ENCODE results near the gene SNRNP25. TPM values are rescaled to one million over a fixed set of nuclear protein-coding genes. Genes with fewer than 3 reads are reported as not detected.
"Not testable (repeated sequence)": the region's sequence is repeated elsewhere in the genome, so short reads cannot be mapped to it uniquely, and the experiment has no call there.

SNRNP25 gene
- total and polyA plus RNA-seq, 4 donors: 10.3 to 30.9 (median 20.9) TPM

DNA sequence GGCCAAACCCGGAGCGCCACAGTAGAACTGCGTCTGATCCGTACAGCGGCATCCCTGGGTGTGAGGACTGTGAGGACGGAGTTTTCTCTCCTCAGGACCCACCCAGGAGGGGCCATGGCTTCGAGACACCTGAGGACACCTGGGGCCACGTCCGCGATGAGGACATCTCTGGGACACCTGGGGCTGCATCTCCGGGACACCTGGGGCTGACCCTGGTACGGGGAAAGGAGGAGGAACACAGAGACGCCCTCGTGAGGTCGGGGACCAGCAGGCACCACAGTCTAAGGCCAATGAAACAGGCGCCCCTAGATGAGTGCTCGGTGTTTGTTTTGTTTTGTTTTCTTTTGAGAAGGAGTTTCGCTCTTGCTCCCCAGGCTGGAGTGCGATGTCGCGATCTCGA, 29.5 kb upstream of the SNRNP25 start:
- not testable (repeated sequence) for DNase-seq; H3K9ac ChIP-seq (ENCODE audit: insufficient read depth in 1 of 2, low read length in 2 of 2); ATAC-seq (ENCODE audit: insufficient read depth, low FRiP score); H3K4me3 ChIP-seq; H3K4me1 ChIP-seq (ENCODE audit: control insufficient read depth in 5 of 5, insufficient read depth in 5 of 5, low read length in 5 of 5); H3K9me3 ChIP-seq (ENCODE audit: control insufficient read depth in 4 of 4, insufficient read depth in 3 of 4, low read length in 3 of 4); H3K27ac ChIP-seq (ENCODE audit: low read depth in 1 of 2, low read length in 1 of 2); H3K36me3 ChIP-seq (ENCODE audit: control insufficient read depth in 4 of 4, insufficient read depth in 4 of 4, low read length in 4 of 4); H3K27me3 ChIP-seq (ENCODE audit: control insufficient read depth in 3 of 3, insufficient read depth in 3 of 3, low read length in 2 of 3)
- 90 to 94% methylated on average over 12 to 17 of the region's 22 CpGs for WGBS, 2 donors

DNA sequence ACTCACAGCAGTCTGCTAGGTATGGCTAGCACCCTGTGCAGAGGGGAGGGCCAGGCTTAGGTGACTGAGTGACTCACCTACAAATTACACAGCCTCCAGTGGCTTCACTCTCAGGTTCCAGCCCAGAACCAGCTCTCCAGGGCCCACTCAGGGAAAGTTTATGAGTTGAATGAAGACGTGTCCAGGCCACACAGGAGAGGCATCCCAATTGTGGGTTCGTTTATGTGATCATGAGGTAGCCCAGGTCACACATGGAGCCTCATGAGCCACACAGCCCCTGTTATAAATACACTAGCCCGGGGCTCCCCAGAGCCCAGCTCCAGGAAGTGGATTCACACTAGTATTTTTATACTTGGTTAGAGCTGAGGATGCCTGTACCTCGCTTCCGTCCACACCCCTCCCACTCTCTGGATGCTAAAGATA, 27.7 kb upstream of the SNRNP25 start:
- WGBS, 2 donors: 53 to 57% methylated on average over 2 of the region's 5 CpGs
- not testable (repeated sequence) for H3K9me3 ChIP-seq (ENCODE audit: control insufficient read depth in 4 of 4, insufficient read depth in 3 of 4, low read length in 3 of 4); ATAC-seq (ENCODE audit: insufficient read depth, low FRiP score); H3K4me3 ChIP-seq; DNase-seq; H3K4me1 ChIP-seq (ENCODE audit: control insufficient read depth in 5 of 5, insufficient read depth in 5 of 5, low read length in 5 of 5); H3K9ac ChIP-seq (ENCODE audit: insufficient read depth in 1 of 2, low read length in 2 of 2); H3K27me3 ChIP-seq (ENCODE audit: control insufficient read depth in 3 of 3, insufficient read depth in 3 of 3, low read length in 2 of 3); H3K27ac ChIP-seq (ENCODE audit: low read depth in 1 of 2, low read length in 1 of 2); H3K36me3 ChIP-seq (ENCODE audit: control insufficient read depth in 4 of 4, insufficient read depth in 4 of 4, low read length in 4 of 4)

DNA sequence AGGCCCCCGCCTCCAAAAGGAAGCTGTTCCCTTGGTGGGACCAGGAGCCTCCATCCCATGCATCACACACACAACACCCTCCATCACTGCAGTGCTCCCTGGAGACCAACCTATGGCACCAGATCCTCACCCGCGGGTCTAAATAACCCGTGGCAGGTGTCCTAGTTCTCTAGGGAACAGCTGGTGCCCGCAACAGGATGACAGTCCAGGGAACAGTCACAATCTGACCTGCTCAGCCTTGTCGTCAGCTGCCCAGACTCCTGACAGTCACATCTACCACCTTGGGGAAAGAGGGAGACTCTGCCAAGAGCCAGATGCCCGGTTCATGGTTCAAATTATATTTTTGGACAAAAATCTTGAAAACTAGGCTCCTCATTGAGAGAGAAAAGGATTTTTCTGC, 23.0 kb upstream of the SNRNP25 start:
- WGBS, 2 donors: 72 to 84% methylated on average over 3 to 6 of the region's 7 CpGs
- not testable (repeated sequence) for H3K27ac ChIP-seq (ENCODE audit: low read depth in 1 of 2, low read length in 1 of 2); ATAC-seq (ENCODE audit: insufficient read depth, low FRiP score); H3K9me3 ChIP-seq (ENCODE audit: control insufficient read depth in 4 of 4, insufficient read depth in 3 of 4, low read length in 3 of 4); H3K9ac ChIP-seq (ENCODE audit: insufficient read depth in 1 of 2, low read length in 2 of 2); H3K4me3 ChIP-seq; H3K36me3 ChIP-seq (ENCODE audit: control insufficient read depth in 4 of 4, insufficient read depth in 4 of 4, low read length in 4 of 4); DNase-seq; H3K27me3 ChIP-seq (ENCODE audit: control insufficient read depth in 3 of 3, insufficient read depth in 3 of 3, low read length in 2 of 3); H3K4me1 ChIP-seq (ENCODE audit: control insufficient read depth in 5 of 5, insufficient read depth in 5 of 5, low read length in 5 of 5)

DNA sequence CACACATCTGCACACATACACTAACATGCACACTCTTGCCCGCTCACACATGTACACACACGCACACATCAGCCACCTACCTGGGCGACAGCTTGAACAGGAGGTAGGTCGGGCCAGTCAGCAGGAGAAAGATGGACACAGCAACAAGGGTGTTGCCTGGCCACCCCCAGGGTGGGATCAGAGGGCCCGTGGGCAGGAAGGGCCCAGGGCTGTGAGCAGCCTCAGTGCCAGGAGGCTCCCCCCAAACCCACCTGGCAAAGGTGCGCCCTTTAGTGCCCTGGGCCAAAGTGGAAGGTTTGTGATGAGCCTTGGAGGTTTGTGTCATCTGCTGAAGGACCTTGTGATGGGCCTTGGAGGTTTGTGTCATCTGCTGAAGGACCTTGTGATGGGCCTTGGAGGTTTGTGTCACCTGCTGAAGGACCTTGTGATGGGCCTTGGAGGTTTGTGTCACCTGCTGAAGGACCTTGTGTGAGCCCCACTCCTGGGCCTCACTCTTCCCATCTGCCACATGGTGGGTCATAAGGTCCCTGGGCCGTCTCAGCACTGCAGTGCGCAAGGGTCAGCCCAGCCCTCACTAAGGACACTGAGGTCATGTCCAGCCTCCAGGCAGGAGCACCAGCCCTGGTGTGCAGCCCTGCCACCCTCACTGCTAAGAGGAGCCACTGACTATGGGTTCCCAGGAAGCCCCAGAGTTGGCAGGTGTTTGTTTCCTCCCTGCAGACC, 20.3 kb upstream of the SNRNP25 start:
- not testable (repeated sequence) for DNase-seq; H3K9me3 ChIP-seq (ENCODE audit: control insufficient read depth in 4 of 4, insufficient read depth in 3 of 4, low read length in 3 of 4); H3K27me3 ChIP-seq (ENCODE audit: control insufficient read depth in 3 of 3, insufficient read depth in 3 of 3, low read length in 2 of 3); H3K27ac ChIP-seq (ENCODE audit: low read depth in 1 of 2, low read length in 1 of 2); H3K9ac ChIP-seq (ENCODE audit: insufficient read depth in 1 of 2, low read length in 2 of 2); H3K4me3 ChIP-seq; ATAC-seq (ENCODE audit: insufficient read depth, low FRiP score); H3K4me1 ChIP-seq (ENCODE audit: control insufficient read depth in 5 of 5, insufficient read depth in 5 of 5, low read length in 5 of 5); H3K36me3 ChIP-seq (ENCODE audit: control insufficient read depth in 4 of 4, insufficient read depth in 4 of 4, low read length in 4 of 4)
- 86 to 87% methylated on average over 4 to 5 of the region's 8 CpGs for WGBS, 2 donors

DNA sequence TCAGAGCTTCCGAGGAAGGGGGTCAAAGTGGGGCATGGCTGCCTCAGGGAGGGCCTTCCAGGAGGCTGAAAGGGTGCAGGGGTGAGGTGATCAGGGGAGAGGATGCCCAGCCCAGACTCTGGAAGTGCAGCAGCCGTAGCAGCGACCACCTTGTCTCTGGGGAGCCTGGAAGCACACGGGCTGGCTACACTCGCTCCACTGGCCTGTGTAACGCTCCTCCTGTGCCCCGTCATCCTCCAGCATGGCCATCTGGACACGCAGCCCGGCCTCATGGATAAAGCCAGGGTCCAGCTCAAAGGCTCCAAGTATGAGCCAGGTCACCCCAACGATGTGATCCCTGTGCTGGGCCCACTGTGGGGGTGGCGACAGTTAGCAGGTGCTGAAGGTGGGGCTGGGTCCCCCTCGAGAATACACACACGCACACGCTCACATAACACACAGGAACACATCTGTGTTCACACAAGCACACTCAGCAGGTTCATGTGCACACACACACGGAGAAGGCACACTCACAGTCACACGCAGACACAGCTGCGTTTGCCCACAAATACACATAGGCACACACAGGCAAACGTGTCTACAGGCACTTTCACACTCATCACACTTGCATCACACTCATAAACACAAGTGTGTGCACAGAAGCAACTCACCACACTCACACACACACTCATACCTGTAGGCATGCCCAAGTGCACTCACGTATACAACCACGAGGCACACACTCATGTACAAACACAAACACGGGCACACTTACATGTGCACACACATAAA, 19.6 kb upstream of the SNRNP25 start:
- Histone ChIP-seq H3K4me3 (no peak overlapping the region), H3K9me3 (ENCODE audit: control insufficient read depth in 4 of 4, insufficient read depth in 3 of 4, low read length in 3 of 4) (no peaks in the 10 kb centered on the region), H3K27ac (ENCODE audit: low read depth in 1 of 2, low read length in 1 of 2) (no peak overlapping the region), H3K36me3 (ENCODE audit: control insufficient read depth in 4 of 4, insufficient read depth in 4 of 4, low read length in 4 of 4) (no peaks in the 10 kb centered on the region), H3K27me3 (ENCODE audit: control insufficient read depth in 3 of 3, insufficient read depth in 3 of 3, low read length in 2 of 3) (no peaks in the 10 kb centered on the region), H3K9ac (ENCODE audit: insufficient read depth in 1 of 2, low read length in 2 of 2) (no peak overlapping the region), H3K4me1 (ENCODE audit: control insufficient read depth in 5 of 5, insufficient read depth in 5 of 5, low read length in 5 of 5) (peaks cover 0 to 7% (median 4%) of the 10 kb centered on the region in 5 donors)
- 84 to 85% methylated on average over 21 of the region's 21 CpGs for WGBS, 2 donors
- TF ChIP-seq, protein P1, sequence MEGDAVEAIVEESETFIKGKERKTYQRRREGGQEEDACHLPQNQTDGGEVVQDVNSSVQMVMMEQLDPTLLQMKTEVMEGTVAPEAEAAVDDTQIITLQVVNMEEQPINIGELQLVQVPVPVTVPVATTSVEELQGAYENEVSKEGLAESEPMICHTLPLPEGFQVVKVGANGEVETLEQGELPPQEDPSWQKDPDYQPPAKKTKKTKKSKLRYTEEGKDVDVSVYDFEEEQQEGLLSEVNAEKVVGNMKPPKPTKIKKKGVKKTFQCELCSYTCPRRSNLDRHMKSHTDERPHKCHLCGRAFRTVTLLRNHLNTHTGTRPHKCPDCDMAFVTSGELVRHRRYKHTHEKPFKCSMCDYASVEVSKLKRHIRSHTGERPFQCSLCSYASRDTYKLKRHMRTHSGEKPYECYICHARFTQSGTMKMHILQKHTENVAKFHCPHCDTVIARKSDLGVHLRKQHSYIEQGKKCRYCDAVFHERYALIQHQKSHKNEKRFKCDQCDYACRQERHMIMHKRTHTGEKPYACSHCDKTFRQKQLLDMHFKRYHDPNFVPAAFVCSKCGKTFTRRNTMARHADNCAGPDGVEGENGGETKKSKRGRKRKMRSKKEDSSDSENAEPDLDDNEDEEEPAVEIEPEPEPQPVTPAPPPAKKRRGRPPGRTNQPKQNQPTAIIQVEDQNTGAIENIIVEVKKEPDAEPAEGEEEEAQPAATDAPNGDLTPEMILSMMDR (IDR thresholded peaks at IDR 0.05; ENCODE audit: control extremely low read depth, extremely low read depth): no peak
- DNase-seq (no peak), ATAC-seq (ENCODE audit: insufficient read depth, low FRiP score) (no peak)
